CD14-positive monocyte (primary cell): ENCODE results near the gene ANTKMT. TPM values are rescaled to one million over a fixed set of nuclear protein-coding genes. Genes with fewer than 3 reads are reported as not detected.

ENCODE experiments used
- DNase-seq, 3 donors: peaks; one replicate each; pipeline ENCODE4 v3.0.0-alpha.2; 2011 to 2022
- H2AFZ ChIP-seq: 2 replicates; pipeline ENCODE4 v1.6.0; 2012; ENCODE audit warnings: mild to moderate bottlenecking, low read depth, low read length, inconsistent platforms; ENCODE audit not compliant: insufficient read depth, poor library complexity, severe bottlenecking
- H3K27ac ChIP-seq, 2 donors: 1 replicate in 1 of 2; 2 replicates in 1 of 2; pipeline ENCODE4 v1.5.1; 2012 to 2013; ENCODE audit warnings: low read length in 2 of 2, control low read depth in 1 of 2, inconsistent platforms in 1 of 2, low read depth in 1 of 2, mild to moderate bottlenecking in 1 of 2
- H3K27me3 ChIP-seq, 2 donors: one replicate each; pipeline versions ENCODE4 v1.6.0 to v1.6.1; 2011 to 2013; ENCODE audit warnings: low read length in 2 of 2; ENCODE audit not compliant: control insufficient read depth in 2 of 2, insufficient read depth in 2 of 2
- H3K36me3 ChIP-seq, 2 donors: replicated peaks in 1 of 2; 1 replicate in 1 of 2; 2 replicates in 1 of 2; pipeline versions ENCODE4 v1.5.1 to v1.6.1; 2012 to 2013; ENCODE audit warnings: low read length in 2 of 2, control low read depth in 1 of 2, inconsistent platforms in 1 of 2, mild to moderate bottlenecking in 1 of 2; ENCODE audit not compliant: insufficient read depth in 2 of 2, control insufficient read depth in 1 of 2
- H3K4me1 ChIP-seq, 2 donors: 1 replicate in 1 of 2; 2 replicates in 1 of 2; pipeline versions ENCODE4 v1.5.1 to v1.6.1; 2012 to 2013; ENCODE audit warnings: low read length in 2 of 2, control low read depth in 1 of 2, inconsistent platforms in 1 of 2, mild to moderate bottlenecking in 1 of 2, moderate library complexity in 1 of 2; ENCODE audit not compliant: insufficient read depth in 2 of 2, control insufficient read depth in 1 of 2
- H3K4me2 ChIP-seq: replicated peaks from 2 replicates; pipeline ENCODE3; 2012; ENCODE audit warnings: low read length, moderate library complexity, mild to moderate bottlenecking; ENCODE audit not compliant: poor library complexity, severe bottlenecking; ENCODE audit errors: extremely low read depth
- H3K4me3 ChIP-seq, 3 experiments: fragments of 200-600 bp in 1 of 3; sonication (generic) in 1 of 3; replicated peaks in 1 of 3; 1 replicate in 2 of 3; 2 replicates in 1 of 3; pipeline ENCODE4 v1.5.1; 2011 to 2013; ENCODE audit warnings: low read length in 3 of 3, mild to moderate bottlenecking in 3 of 3, control low read depth in 2 of 3, low read depth in 2 of 3, inconsistent platforms in 1 of 3, moderate library complexity in 1 of 3
- H3K79me2 ChIP-seq: 2 replicates; pipeline ENCODE4 v1.6.0; 2012; ENCODE audit warnings: mild to moderate bottlenecking, control low read depth, inconsistent platforms, low read length, moderate library complexity; ENCODE audit not compliant: insufficient read depth
- H3K9ac ChIP-seq: 2 replicates; pipeline ENCODE4 v1.6.0; 2017; ENCODE audit warnings: low read length, mild to moderate bottlenecking; ENCODE audit not compliant: insufficient read depth, poor library complexity, severe bottlenecking
- H3K9me3 ChIP-seq, 2 donors: replicated peaks in 1 of 2; 1 replicate in 1 of 2; 2 replicates in 1 of 2; pipeline versions ENCODE4 v1.5.1 to v1.6.1; 2012 to 2013; ENCODE audit warnings: low read length in 2 of 2, control low read depth in 1 of 2; ENCODE audit not compliant: control insufficient read depth in 1 of 2, insufficient read depth in 1 of 2
- H4K20me1 ChIP-seq: 2 replicates; pipeline ENCODE4 v1.6.0; 2012; ENCODE audit warnings: mild to moderate bottlenecking, low read length, control low read depth, moderate library complexity; ENCODE audit not compliant: insufficient read depth
- H3K27ac Mint-ChIP-seq, 7 donors: one replicate each; pipeline ENCODE4 v1.8.0; 2020; ENCODE audit warnings: mild to moderate bottlenecking in 7 of 7, mixed read lengths in 7 of 7, moderate library complexity in 6 of 7, inconsistent platforms in 2 of 7
- H3K27me3 Mint-ChIP-seq, 3 donors: one replicate each; pipeline ENCODE4 v1.8.0; 2021 to 2022; ENCODE audit warnings: low read depth in 3 of 3, mild to moderate bottlenecking in 3 of 3, mixed read lengths in 3 of 3, moderate library complexity in 3 of 3, inconsistent platforms in 1 of 3
- H3K36me3 Mint-ChIP-seq, 2 donors: one replicate each; pipeline ENCODE4 v1.8.0; 2020; ENCODE audit warnings: mixed read lengths in 2 of 2, inconsistent platforms in 1 of 2, mild to moderate bottlenecking in 1 of 2
- H3K4me1 Mint-ChIP-seq: one replicate; pipeline ENCODE4 v1.8.0; 2020; ENCODE audit warnings: mild to moderate bottlenecking, mixed read lengths
- H3K4me3 Mint-ChIP-seq, 2 donors: one replicate each; pipeline ENCODE4 v1.8.0; 2020; ENCODE audit warnings: mild to moderate bottlenecking in 2 of 2, mixed read lengths in 2 of 2, moderate library complexity in 1 of 2
- H3K9me3 Mint-ChIP-seq, 7 donors: one replicate each; pipeline ENCODE4 v1.8.0; 2020 to 2022; ENCODE audit warnings: mixed read lengths in 7 of 7, mild to moderate bottlenecking in 6 of 7, moderate library complexity in 6 of 7, inconsistent platforms in 2 of 7
- CTCF ChIP-seq: fragments of 200-600 bp; IDR thresholded peaks from one replicate; pipeline ENCODE4 v1.8.0; 2022; ENCODE audit warnings: antibody characterized with exemption, mild to moderate bottlenecking
- WGBS: methylation state at CpG from one replicate; pipeline ENCODE4 v1.1.5; 2013; ENCODE audit warnings: missing lambda C conversion rate; ENCODE audit not compliant: insufficient coverage; 5-methylcytosine and 5-hydroxymethylcytosine counted together
- intact Hi-C, 2 donors: fragments of 100-400 bp; cut with micrococcal nuclease; formaldehyde crosslinking; loops; one replicate each; pipeline versions ENCODE4 v1.15.0 to v1.15.1; 2023
- polyA plus RNA-seq, 3 donors: library from polyadenylated mRNA; depleted of rRNA in 1 of 3; unstranded in 2 of 3; stranded (reverse) in 1 of 3; fragments of 300-500 nt in 2 of 3; fragments of >200 nt in 1 of 3; fragmentation: Illumina TruSeq in 2 of 3; gene quantifications; 1 replicate in 2 of 3; 2 replicates in 1 of 3; pipeline ENCODE4 v1.2.3, GENCODE V29; 2012 to 2021

ANTKMT gene
- polyA plus RNA-seq, 3 donors, result 21.5 to 56.3 (median 34.4) TPM

DNA sequence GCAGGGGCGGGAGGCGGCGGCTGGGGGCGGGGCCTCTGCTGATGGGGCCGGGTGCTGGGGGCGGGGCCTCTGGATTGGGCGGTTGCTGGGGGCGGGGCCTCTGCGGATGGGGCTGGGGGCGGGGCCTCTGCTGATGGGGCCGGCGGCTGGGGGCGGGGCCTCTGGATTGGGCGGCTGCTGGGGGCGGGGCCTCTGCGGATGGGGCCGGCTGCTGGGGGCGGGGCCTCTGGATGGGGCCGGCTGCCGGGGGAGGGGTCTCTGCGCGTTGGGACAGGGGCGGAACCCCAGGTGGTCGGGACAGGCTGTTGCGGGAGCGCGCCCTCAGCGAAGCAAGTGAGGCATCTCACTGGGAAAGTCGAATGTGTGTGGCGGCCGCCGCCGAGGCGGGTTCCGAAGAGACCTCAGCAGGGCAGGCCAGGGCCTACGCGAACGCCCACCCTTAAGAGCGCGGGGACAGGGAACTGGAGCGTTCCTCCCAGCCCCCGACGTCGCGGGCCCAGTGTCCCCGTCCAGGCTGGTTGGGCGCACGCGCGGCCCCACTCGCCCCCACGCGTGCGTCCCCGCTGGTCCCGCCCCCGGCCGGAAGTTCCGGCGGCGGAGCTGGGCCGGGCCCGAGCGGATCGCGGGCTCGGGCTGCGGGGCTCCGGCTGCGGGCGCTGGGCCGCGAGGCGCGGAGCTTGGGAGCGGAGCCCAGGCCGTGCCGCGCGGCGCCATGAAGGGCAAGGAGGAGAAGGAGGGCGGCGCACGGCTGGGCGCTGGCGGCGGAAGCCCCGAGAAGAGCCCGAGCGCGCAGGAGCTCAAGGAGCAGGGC is 40.9 kb upstream of the ANTKMT start, which contains the start of gene STUB1:
Gene STUB1 (plus strand): TSS at position 597 of the 811 bp plus-strand sequence. CDS start 116 bp downstream, at position 713.
- H3K4me1 Mint-ChIP-seq, result peaks cover 29% of the 10 kb centered on the region
- H3K9ac ChIP-seq, result peak within 1 kb of the TSS; percentile 78
- peaks cover 10 to 20% of the 10 kb centered on the region in 2 donors for H3K36me3 ChIP-seq
- peak within 1 kb of the TSS; percentile 79 to 90 for H3K4me3 Mint-ChIP-seq
- no peak for TF ChIP-seq CTCF
- peaks cover 0 to 3% (median 0%) of the 10 kb centered on the region in 7 donors for H3K9me3 Mint-ChIP-seq
- peak; percentile 73 to 85 (median 75) for DNase-seq
- peak within 1 kb of the TSS; percentile 63 to 93 (median 91) for H3K27ac Mint-ChIP-seq
- peaks cover 16 to 30% (median 19%) of the 10 kb centered on the region in 3 donors for H3K27me3 Mint-ChIP-seq
- peaks cover 3 to 25% of the 10 kb centered on the region in 2 donors for H3K27me3 ChIP-seq
- H3K79me2 ChIP-seq, result peaks cover 33% of the 10 kb centered on the region
- H3K36me3 Mint-ChIP-seq, result peaks cover 14 to 21% of the 10 kb centered on the region in 2 donors
- peaks cover 35% of the 10 kb centered on the region for H4K20me1 ChIP-seq
- H3K4me3 ChIP-seq, result peak within 1 kb of the TSS; percentile 58 to 82 (median 76)
- peak within 1 kb of the TSS; percentile 95 for H3K4me2 ChIP-seq
- H3K9me3 ChIP-seq, result no peaks in the 10 kb centered on the region
- intact Hi-C loops, result loop anchor here (2.0 to 5.0 kb wide), 3 partner anchors 17 to 93 kb away; partner anchors contain the start of gene METTL26 (in 1 of the 2)
- WGBS, result under 1% methylated on average over 76 of the region's 91 CpGs
- peaks cover 39 to 59% of the 10 kb centered on the region in 2 donors for H3K4me1 ChIP-seq
- H2AFZ ChIP-seq, result peak within 1 kb of the TSS; percentile 82
- peak within 1 kb of the TSS; percentile 74 to 85 for H3K27ac ChIP-seq

- Histone ChIP-seq H3K4me2 (peak overlapping the region; percentile 95), H4K20me1 (peaks cover 32% of the 10 kb centered on the region), H3K4me1 (peaks cover 38 to 58% of the 10 kb centered on the region in 2 donors), H3K36me3 (peaks cover 10 to 20% of the 10 kb centered on the region in 2 donors), H3K9me3 (no peaks in the 10 kb centered on the region), H3K9ac (peak overlapping the region; percentile 78), H3K27ac (peak overlapping the region; percentile 52 to 74), H3K4me3 (peak overlapping the region; percentile 58 to 82 (median 76)), H3K79me2 (peaks cover 33% of the 10 kb centered on the region), H3K27me3 (peaks cover 3 to 21% of the 10 kb centered on the region in 2 donors), H2AFZ (peak overlapping the region; percentile 79)
- Mint-ChIP-seq H3K4me3 (peak overlapping the region; percentile 74 to 76), H3K27me3 (peaks cover 13 to 25% (median 15%) of the 10 kb centered on the region in 3 donors), H3K9me3 (no peaks in the 10 kb centered on the region), H3K36me3 (peaks cover 14 to 21% of the 10 kb centered on the region in 2 donors), H3K4me1 (peaks cover 26% of the 10 kb centered on the region), H3K27ac (peak overlapping the region in 4 of 7 donors; percentile 20 to 73 (median 56))
- intact Hi-C loops, result loop anchor here (5.0 kb wide), 2 partner anchors 43 to 93 kb away; partner anchors contain the start of gene METTL26 (in 1 of the 2)
- no peak for TF ChIP-seq CTCF
- DNase-seq, result no peak
- WGBS, result under 1% methylated on average over 34 of the region's 38 CpGs
Measured at GRCh38 chr16:680625-680945, 40.4 kb upstream of the ANTKMT start.
